HG03064 (cell line): ENCODE results near the gene QKI.

Experiments
- ATAC-seq: cut with Tn5 transposase; IDR thresholded peaks from one replicate; pipeline ENCODE4 v1.9.1; 2021; ENCODE audit warnings: low read depth; ENCODE audit not compliant: unreplicated experiment

The QKI gene

DNA sequence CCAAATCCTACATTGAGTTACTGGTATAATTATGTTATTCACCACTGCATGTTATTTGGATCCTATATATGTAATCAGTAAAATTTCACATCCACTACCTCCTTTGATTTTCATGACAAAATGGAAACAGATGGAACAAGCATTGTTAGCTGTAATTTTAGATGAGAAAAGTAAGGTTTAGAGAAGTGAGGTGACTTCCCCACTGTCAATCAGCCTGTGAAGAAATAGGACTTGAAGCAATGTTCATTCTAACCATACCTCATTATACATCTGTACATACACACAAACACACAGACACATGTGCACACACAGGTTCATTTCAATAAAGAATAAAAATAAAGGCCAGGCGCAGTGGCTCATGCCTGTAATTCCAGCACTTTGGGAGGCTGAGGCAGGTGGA lies 23.7 kb upstream of the QKI start:
- ATAC-seq = no peak

DNA sequence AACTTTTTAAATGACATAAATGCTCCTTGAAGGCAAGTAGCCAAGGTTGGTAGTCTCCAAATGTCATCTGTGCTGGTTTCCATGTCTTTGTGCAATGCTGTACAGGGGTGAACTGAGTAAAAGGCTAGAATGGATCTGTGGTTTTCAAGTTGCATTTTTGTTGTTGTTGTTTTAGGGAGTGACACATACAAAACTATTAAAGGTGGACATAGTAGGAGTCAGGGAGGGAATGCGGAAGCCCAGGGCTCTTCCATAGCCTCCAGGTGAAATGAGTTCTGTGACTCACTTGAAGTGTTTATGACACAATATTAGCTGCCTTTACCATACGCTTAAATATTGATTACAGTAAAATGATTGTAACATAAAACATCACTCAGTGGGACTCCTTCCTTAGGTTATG lies 22.5 kb upstream of the QKI start:
- ATAC-seq = no peak

DNA sequence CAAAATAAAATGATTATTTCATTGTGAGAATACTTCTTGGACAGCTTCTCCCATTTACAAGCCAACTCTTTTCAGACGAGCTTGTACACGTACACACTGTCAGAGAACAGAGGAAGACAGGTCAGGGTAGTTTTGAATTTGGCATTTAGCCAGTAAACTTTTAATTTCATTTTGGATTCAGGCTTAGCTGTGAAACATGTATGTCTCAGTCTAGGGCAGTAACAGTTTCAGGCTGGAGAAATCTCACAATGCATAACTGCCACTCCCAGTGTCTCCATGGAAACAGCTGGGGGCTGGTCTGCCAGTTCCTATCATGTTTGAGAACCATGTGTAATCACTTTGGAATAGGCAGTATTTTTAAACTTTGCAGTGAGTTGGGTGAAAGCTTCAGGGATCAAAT lies 22.0 kb upstream of the QKI start:
- no peak for ATAC-seq

DNA sequence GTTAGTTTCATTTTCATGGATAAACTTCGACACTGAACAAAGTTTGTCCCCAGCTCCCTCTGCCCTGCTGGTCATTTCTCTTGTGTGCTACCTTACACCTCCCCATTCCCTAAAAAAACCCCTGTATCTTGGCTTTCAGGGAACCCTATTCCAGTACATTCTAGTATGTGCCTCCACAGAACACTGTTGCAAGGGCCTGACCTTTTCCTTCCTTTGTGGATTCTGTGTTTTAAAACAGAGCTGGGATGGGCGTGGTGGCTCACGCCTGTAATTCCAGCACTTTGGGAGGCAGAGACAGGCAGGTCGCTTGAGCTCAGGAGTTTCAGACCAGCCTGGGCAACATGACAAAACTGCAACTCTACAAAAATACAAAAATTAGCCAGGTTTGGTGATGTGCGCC lies 20.6 kb upstream of the QKI start:
- ATAC-seq = no peak

DNA sequence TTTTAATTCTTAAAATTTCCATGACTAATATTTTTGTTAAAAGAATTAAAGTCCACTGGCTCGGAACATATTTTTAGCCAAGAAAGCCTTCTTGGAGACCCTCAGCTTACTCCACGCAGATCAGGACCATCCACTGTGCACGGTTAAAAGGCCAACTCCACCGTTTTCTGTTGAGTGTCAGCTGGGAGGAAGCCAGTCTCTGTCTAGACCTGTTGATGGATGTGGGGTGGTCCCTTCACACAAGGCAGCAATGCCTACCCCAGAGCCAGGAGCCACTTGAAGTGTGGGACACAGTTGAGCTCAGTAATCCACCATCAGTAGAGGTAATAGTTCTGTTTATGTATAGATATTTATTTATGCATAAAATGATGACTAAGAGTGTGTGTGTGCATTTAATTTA lies 19.9 kb upstream of the QKI start:
- no peak for ATAC-seq

DNA sequence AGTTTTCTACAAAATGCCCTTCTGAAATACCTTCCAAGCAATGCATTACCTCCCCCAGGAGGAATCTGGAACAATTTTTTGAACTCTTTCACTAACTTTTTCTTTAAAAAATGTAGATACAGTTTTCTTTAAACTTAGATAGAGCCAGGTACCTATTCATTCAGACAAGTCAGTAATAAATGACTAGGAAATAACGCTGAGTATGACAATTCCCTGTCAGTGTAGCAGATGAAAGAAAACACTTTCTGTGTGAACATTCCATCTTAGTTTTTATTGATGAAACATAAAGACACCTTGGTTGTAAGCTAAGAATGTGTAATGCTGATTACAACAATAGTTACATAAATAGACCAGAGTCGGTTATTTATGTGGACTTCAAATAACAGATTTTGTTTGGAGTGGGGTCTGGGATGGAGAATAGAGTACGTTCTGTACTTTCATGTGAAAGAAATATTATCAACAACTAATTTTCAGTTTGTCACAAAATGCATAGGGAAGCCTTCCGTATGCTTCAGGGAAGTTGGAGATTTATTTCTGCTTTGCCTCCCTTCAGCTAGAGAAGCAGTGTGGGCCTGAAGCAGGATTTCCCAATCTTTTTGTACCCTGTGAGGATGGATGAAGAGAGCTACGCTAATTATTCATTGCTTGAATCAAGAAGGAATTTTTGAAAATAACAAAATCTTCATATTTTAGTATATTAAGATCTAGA lies 19.2 kb upstream of the QKI start:
- no peak for ATAC-seq

DNA sequence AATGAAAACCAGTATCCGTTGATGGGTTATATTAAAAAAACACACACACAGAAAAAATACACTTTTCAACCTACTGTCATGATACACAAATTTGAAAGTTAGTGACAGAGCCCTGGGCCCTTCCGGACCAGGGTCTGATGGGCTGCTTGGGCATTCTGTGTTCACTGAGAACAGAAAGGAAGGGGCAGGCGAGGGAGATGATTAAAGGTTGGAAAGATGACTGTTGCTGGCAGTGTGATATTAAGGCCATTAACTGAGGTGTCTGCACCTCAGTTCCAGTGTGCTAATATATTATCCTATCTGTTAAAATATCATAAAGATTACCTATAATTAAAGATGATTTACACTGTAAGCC lies 18.7 kb upstream of the QKI start:
- no peak for ATAC-seq

DNA sequence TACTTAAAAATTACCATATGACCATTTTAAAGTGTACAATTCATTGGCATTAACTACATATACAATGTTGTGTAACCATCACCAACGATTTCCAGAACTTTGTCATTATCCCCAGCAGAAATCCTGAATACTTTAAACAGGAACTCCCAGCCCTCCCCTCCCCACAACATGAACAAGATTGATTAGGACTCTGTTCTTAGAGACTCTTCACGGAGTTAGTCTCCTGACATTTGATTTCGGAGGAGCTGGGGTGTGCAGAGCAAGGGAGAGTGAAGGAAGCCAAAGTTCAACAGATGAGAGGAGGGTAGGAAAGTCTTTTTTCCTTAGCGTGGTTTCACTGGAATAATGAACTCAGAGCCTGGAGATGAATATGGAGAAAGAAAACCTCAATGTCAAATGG lies 17.2 kb upstream of the QKI start:
- no peak for ATAC-seq

DNA sequence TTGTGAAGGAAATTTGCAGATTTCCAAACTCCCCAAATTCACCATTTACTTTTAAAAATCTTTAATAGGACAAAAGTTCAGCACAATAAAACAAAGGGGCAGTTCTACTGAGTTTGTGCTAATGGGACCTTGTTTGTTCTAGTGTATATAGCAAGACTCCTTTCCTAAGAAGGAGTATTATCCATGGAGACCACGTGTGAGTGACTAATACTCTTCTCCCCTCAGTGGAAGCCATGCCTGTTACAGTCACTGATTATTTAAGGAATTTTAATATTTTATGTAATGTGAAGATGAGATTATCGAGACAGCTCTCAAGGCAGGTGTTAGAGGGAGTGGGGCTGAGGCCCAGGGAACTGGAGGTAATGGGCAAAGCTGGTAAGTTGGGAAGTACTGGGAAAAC lies 16.4 kb upstream of the QKI start:
- no peak for ATAC-seq

DNA sequence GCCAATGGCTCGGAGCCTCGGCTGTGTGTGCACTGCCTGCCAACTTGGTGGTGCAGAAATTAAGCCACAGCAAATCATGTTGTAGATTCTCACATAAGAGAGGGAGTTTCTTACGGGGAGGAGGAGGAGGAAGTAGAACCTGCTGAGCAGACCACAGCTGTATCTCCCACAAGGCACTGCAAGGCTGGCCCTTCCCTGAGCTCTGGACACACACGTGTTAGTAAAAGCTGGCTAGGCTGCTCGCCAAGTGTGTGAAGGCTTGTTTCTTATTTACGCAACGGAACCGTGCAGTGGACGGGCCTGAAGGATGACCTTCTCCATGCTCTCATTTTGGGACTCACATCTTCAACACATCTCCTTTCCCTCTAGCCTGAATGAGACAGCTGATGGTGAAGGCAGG lies 15.7 kb upstream of the QKI start:
- ATAC-seq = no peak

DNA sequence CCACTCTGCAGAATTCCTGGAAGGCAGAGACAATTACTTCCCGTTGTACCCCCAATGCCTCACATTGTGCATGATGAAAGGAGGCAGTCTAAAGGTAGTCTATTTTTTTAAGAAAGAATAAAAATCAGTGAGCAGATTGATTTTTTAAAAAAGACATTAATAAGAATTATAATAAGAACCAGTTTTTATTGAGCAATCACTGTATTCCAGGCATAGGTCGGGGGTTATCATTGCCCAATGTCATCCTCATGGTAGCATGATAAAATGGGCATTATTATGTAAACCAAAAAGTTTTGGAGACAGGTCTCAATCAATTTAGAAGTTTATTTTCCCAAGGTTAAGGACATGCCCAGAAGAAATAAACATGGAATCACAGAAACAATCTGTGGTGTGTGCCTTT lies 14.0 kb upstream of the QKI start:
- no peak for ATAC-seq

DNA sequence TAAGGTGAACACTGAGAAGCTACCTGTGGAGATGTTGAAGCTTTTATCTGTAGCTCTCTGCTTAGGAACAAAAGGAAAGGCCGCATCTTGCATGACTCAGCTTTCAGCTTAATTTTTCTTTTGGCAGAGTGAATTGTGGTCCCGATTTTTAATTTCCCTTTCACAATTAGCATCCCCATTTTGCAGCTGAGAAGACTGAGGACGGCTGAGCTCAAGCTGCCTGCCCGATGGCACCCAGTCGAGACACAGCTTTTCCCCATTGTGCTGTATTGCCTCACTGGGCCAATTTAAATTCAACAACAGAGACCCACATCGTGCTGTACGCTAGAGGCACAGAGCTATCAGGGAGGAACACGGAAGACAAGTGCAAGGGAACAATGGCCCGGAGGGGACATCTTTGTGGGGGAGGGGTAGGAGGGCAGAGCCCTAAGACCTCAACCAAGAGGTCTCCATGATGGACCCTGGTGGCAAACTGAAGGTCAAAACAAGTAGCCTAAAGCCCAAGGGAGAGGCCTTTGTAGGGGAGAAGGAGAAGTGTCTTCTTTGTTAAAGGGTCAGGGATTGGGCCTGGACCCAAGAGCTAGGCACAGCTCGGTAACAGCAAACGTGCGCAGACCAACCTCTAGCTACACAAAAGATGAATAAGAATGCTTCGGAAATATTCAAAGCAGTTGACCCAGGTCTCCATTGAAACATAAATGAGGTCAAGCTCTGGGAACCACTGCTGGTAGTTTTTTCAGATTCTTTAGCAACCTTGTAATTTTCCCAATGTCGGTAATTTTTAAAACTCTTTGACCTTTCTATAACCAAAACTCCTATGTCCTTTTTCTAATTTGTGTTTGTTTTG lies 13.3 kb upstream of the QKI start:
- ATAC-seq = no peak

DNA sequence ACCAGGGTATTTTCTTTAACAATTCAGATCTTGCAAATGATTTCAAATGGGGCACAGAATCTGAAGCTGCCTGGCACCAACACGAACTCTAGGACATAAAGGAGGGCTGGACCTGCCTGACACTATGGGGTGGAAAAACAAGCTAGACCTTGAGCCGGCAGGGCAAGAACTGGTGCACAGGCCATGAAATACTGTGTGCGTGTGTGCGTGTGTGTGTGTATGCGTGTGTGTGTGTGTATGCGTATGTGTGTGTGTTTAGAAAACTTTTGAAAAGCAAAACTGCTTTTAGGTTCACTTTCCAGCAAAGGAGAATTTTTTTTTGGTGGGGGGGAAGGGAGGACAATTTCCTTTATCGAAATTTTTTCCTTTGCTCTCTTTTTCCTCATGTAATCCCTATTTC lies 11.9 kb upstream of the QKI start:
- no peak for ATAC-seq

DNA sequence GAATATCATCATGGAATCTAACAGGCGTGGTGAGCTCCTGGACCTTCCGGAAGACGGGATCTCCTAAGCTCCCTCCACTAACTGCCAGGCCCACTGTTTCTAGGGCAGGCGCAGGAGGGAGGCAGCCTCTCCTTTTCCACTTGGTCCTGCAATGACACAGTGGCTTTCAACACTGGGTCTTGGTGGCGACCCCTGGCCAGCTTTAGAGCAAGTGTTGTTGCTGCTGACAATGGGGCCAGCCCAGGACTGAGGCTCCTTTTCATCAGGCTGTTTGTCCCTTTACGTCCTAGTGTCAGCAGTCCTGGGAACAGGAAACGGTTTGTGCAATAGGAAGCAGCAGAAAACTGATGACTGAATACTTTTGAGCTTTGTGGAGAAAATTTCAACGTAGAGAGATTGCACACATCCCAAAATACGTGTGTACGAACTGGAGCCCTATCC lies 9.7 kb upstream of the QKI start:
- ATAC-seq = no peak

DNA sequence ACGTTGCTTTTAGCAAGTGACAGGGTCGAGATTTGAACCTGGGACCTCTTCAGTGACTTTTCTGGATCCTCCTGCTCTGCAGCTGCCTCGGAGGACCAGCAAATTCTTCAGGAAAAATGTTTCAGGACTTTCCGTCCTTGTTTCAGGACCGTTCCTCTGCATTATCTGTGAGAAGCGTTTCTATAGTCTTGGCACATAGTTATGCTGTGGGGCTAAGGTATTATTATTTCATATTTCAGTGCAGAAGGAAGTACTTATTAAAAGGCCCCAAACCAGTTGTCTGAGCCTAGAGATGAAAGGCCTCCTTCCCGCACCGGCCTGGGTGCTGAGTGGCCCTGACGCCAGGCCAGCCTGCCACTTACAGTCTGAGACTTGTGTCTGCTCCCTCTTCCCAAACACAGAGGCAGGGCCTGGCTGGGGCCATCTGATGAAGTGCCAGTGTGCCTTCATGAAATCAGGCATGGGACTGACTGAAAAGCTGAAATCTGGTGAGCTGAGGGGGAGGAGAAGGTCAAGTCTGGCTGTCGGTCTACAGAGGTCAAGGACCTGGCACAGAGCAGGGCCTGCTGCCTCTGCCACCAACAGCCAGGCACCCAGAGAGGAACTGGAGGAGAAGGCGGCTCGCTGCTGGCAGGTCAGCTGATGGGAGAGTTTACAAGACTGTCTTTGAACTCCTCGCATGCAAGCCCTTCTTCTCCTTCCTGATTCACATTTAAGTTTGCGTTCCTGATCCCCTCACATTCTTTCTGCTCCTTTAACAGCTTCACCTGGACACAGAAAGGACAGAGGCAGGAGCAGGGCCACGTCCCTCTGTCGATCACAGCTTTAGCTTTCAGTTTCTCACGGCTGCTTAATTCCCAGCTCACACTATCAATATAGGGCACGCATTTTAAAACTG lies 8.9 kb upstream of the QKI start:
- ATAC-seq = peak; percentile 87

DNA sequence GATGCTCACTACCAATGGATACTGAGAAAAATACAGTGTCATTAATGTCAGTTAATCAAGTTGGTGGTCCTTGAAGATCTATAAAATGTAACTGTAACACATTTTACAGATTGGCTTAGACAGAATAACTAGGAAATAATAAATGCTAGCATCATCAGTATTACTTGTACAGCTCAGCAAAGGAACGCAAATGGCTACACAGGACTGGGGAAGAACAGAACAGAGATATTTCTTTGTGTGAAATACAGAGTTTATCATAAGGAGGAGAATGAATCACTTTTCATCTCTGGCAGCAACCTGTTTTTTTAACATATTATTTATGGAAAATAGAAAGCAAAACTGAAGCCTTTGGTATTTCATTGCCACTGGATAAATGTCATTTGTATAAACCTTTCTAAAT lies 8.2 kb upstream of the QKI start:
- ATAC-seq = peak; percentile 19

DNA sequence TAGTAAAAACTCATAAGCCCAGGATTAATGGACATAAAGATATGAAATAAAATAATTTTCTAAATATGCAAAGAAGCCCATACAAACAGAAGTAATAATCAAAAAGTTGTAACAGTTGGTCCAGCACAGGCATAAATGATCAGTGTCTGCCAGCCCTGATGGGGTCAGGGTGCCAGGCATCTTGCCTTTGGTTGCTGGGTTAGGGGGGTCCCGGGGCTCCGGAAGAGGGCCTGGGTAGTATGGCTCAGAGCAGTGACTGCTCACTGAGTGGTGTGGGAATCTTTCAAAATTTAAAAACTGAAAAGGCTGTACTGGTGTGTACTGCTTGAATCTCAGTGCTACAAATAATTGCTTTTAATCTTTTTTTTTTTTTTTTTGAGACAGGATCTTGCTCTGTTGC lies 7.7 kb upstream of the QKI start:
- no peak for ATAC-seq

DNA sequence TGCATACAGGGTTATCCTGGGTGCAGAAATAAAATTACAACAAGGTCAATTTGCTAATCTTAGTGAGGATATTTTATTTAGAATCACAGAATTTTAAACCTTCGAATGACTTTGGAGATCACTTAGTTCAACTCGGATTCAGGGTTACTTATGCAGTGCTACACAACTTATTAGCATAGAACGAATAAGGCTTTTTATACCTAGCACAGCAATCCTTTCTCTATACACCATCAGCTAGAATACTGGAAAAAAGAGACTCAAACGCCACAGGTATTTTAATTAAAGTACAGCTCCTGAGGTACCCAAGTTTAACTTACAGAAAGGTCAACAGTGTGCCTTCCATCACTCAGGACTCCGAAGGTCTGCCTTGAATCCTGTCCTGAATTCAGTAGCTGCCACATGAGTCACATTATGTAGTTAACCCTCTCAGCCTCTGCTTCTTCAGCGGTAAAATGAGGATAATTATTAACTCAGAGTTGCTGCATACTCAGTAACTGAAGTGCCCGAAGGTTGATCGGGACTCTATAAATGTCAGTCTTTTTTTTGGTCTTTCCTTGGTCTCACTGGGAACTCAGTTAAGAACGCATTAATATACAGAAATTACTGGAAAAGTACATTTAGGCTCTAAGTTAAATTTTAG lies 6.0 kb upstream of the QKI start:
- ATAC-seq = no peak

DNA sequence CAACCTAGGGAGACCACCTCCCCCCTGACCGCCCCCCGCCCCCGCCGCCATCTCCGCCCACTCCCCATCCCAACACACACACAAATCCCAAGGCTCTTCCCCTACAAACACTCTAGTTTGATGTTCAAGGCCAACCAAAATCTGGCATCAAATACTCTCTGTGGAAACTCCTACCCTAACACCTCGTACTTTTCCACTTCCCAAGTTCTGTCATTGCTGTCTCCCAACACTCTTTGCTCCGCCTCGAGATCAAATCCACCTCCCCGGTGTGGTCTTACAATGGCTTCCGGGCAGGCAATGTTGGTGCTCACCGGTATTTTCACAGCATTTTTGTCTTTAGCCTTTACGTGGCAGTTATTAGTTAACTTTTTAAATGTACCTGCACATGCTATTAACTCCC lies 4.8 kb upstream of the QKI start:
- ATAC-seq = no peak

DNA sequence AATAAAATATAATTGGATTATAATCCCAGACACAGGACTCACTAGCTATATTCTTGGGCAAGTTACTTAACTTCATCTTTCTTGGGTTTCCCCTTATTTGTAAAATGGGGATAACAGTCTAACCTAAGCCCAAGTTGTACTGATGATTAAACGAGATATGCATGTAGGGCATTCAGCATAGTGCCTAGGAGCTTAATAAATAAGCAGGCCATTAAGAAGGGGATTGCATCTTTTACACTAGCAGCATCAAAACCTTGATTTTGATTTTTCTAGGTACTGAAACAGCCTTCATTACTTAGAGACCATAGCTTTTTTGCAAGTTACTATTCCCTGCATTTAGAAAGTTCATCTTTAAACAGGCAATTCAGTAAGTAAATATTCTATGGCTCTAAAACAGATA lies 2.2 kb upstream of the QKI start:
- no peak for ATAC-seq

DNA sequence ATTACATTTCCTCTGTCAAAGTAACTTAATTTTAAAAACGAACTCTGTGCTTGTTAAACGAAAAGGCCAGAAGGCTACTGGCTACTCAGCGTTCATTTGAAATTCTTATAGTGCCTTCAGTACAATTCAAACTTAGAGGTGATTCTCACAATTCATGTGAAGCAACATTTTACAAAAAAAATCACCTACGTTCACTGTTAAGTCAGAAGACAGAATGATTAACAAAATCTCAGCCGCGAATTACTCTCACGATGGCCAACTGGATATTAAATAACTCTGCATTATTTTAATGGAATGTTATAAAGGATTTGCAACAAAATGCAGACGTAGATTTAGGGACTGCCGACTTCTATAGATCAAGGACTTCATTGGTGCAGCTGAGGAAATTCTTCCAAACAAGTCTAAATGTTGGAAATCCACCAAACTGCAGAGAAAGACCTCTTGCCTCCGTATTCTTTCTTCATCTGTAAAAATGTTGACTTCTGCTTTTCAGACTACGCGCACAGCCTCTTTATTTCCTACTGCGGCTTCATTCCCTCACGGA lies 1.6 kb upstream of the QKI start:
- no peak for ATAC-seq
